Loucy (cell line): Measurements from ENCODE around the gene CFAP92.

Experiments
- CTCF ChIP-seq: fragments of 200-600 bp; sonication (generic); conservative IDR thresholded peaks from 2 replicates; pipeline ENCODE4 v1.5.1; 2014; ENCODE audit warnings: mild to moderate bottlenecking, antibody characterized with exemption, low read length
- EZH2phosphoT487 ChIP-seq: fragments of 200-600 bp; IDR thresholded peaks from 2 replicates; pipeline ENCODE4 v1.6.1; 2018; ENCODE audit warnings: antibody characterized with exemption, mild to moderate bottlenecking, moderate library complexity, borderline replicate concordance

- TF ChIP-seq CTCF (no peak), EZH2phosphoT487 (no peak)
Measured at GRCh38 chr3:128911911-128912310, 82.0 kb downstream of the CFAP92 start.
